B cell (primary cell): ENCODE measurements around the gene NPR3. TPM values are rescaled to one million over a fixed set of nuclear protein-coding genes. Genes with fewer than 3 reads are reported as not detected.

ENCODE experiments used
- ATAC-seq: fragments of 200-7000 bp; cut with Tn5 transposase; one replicate; pipeline ENCODE4 v1.10.0; 2021; ENCODE audit warnings: low read depth, mild to moderate bottlenecking, moderate number of reproducible peaks, moderate library complexity
- CTCF ChIA-PET: fragments of 350-600 bp; sonication (Branson Sonifier 250); formaldehyde crosslinking; loops from one replicate; lab custom pipeline; 2021; ENCODE audit warnings: antibody characterized with exemption, inconsistent platforms; lab: Charles Lee
- POLR2A ChIA-PET: fragments of 350-600 bp; sonication (Branson Sonifier 250); formaldehyde crosslinking; loops from one replicate; lab custom pipeline; 2021; ENCODE audit warnings: antibody characterized with exemption; lab: Charles Lee
- DNase-seq: peaks from one replicate; pipeline ENCODE4 v3.0.0; 2013
- H2AFZ ChIP-seq: 2 replicates; pipeline ENCODE4 v1.6.1; 2012; ENCODE audit warnings: mild to moderate bottlenecking, low read depth, low read length; ENCODE audit not compliant: insufficient read depth, poor library complexity, severe bottlenecking
- H3K27ac ChIP-seq, 2 donors: 1 replicate in 1 of 2; 2 replicates in 1 of 2; pipeline ENCODE4 v1.5.1; 2012 to 2013; ENCODE audit warnings: low read length in 2 of 2, mild to moderate bottlenecking in 2 of 2, moderate library complexity in 1 of 2
- H3K27me3 ChIP-seq, 4 experiments: fragments of 200-600 bp in 1 of 4; sonication (generic) in 1 of 4; replicated peaks in 1 of 4; 1 replicate in 2 of 4; 2 replicates in 2 of 4; pipeline versions ENCODE4 v1.6.1 to v1.7.0; 2013 to 2016; ENCODE audit warnings: low read length in 3 of 4, mild to moderate bottlenecking in 2 of 4, mixed read lengths in 1 of 4, moderate library complexity in 1 of 4; ENCODE audit not compliant: insufficient read depth in 4 of 4, control insufficient read depth in 3 of 4; ENCODE audit errors: control extremely low read depth in 1 of 4
- H3K36me3 ChIP-seq, 2 experiments: replicated peaks in 1 of 2; 1 replicate in 1 of 2; 2 replicates in 1 of 2; pipeline versions ENCODE4 v1.6.1 to v1.7.1; 2013; ENCODE audit warnings: low read length in 1 of 2; ENCODE audit not compliant: insufficient read depth in 2 of 2, control insufficient read depth in 1 of 2; ENCODE audit errors: control extremely low read depth in 1 of 2, extremely low read depth in 1 of 2
- H3K4me1 ChIP-seq, 2 donors: fragments of 200-600 bp in 1 of 2; sonication (generic) in 1 of 2; 1 replicate in 1 of 2; 2 replicates in 1 of 2; pipeline versions ENCODE4 v1.5.1 to v1.6.1; 2013 to 2017; ENCODE audit warnings: low read length in 2 of 2; ENCODE audit not compliant: control insufficient read depth in 2 of 2, insufficient read depth in 2 of 2
- H3K4me2 ChIP-seq: replicated peaks from 2 replicates; pipeline ENCODE3; 2012; ENCODE audit warnings: mild to moderate bottlenecking, low read depth, low read length; ENCODE audit not compliant: poor library complexity, severe bottlenecking
- H3K4me3 ChIP-seq, 5 experiments: fragments of 200-600 bp in 1 of 5; sonication (generic) in 1 of 5; 1 replicate in 3 of 5; 2 replicates in 2 of 5; pipeline versions ENCODE4 v1.5.1 to v1.7.0; 2011 to 2016; ENCODE audit warnings: low read length in 4 of 5, mild to moderate bottlenecking in 4 of 5, low read depth in 2 of 5, control low read depth in 1 of 5, moderate library complexity in 1 of 5; ENCODE audit not compliant: insufficient read depth in 1 of 5; ENCODE audit errors: control extremely low read depth in 1 of 5, extremely low read depth in 1 of 5
- H3K79me2 ChIP-seq: fragments of 200-600 bp; sonication (generic); one replicate; pipeline ENCODE4 v1.6.0; 2016; ENCODE audit warnings: low read length; ENCODE audit not compliant: control insufficient read depth, insufficient read depth
- H3K9ac ChIP-seq: fragments of 200-600 bp; sonication (generic); 2 replicates; pipeline ENCODE4 v1.6.1; 2017; ENCODE audit warnings: mild to moderate bottlenecking, low read length, moderate library complexity
- H3K9me3 ChIP-seq, 3 donors: one replicate each; pipeline versions ENCODE4 v1.6.1 to v1.7.1; 2013; ENCODE audit warnings: low read length in 2 of 3; ENCODE audit not compliant: control insufficient read depth in 2 of 3, insufficient read depth in 1 of 3; ENCODE audit errors: control extremely low read depth in 1 of 3
- H4K20me1 ChIP-seq: 2 replicates; pipeline ENCODE4 v1.6.0; 2012; ENCODE audit warnings: mild to moderate bottlenecking, low read length; ENCODE audit not compliant: insufficient read depth, control insufficient read depth, poor library complexity, severe bottlenecking
- H3K27ac Mint-ChIP-seq: one replicate; pipeline ENCODE4 v1.8.0; 2021; ENCODE audit warnings: mixed read lengths
- H3K27me3 Mint-ChIP-seq: one replicate; pipeline ENCODE4 v1.8.0; 2021; ENCODE audit warnings: mixed read lengths
- H3K4me1 Mint-ChIP-seq: one replicate; pipeline ENCODE4 v1.8.0; 2021; ENCODE audit warnings: mixed read lengths
- H3K4me3 Mint-ChIP-seq: one replicate; pipeline ENCODE4 v1.8.0; 2021; ENCODE audit warnings: mixed read lengths
- H3K9me3 Mint-ChIP-seq: one replicate; pipeline ENCODE4 v1.8.0; 2022; ENCODE audit warnings: mixed read lengths; ENCODE audit not compliant: insufficient read depth
- EZH2 ChIP-seq: IDR thresholded peaks from 2 replicates; pipeline ENCODE4 v1.6.1; 2012; ENCODE audit warnings: borderline replicate concordance, low read depth, mild to moderate bottlenecking, moderate library complexity, low read length; ENCODE audit not compliant: insufficient read depth, poor library complexity, severe bottlenecking
- WGBS: methylation state at CpG from one replicate; pipeline ENCODE4 v1.1.5; 2013; ENCODE audit warnings: missing lambda C conversion rate; ENCODE audit not compliant: insufficient coverage; 5-methylcytosine and 5-hydroxymethylcytosine counted together
- intact Hi-C: fragments of 100-400 bp; cut with micrococcal nuclease; formaldehyde crosslinking; loops from one replicate; pipeline ENCODE4 v1.10.0; 2022
- polyA plus RNA-seq: library from polyadenylated mRNA; depleted of rRNA; stranded (reverse); fragments of >200 nt; gene quantifications from 2 replicates; pipeline ENCODE4 v1.2.3, GENCODE V29; 2012
- total RNA-seq, 2 donors: library from RNA; stranded (reverse); fragments of 120-200 nt in 1 of 2; gene quantifications; 1 replicate in 1 of 2; 2 replicates in 1 of 2; pipeline versions ENCODE4 v1.2.3 to v1.2.4, GENCODE V29; 2013 to 2022
- TF ChIP-seq, protein P1 (sequence below): fragments of 200-600 bp; IDR thresholded peaks from one replicate; pipeline ENCODE4 v1.8.0; 2022; ENCODE audit warnings: antibody characterized with exemption, mild to moderate bottlenecking

Gene NPR3
- total and polyA plus RNA-seq, 2 donors (not counting 1 experiment from before 2014, with no cell fraction given) = not detected

DNA sequence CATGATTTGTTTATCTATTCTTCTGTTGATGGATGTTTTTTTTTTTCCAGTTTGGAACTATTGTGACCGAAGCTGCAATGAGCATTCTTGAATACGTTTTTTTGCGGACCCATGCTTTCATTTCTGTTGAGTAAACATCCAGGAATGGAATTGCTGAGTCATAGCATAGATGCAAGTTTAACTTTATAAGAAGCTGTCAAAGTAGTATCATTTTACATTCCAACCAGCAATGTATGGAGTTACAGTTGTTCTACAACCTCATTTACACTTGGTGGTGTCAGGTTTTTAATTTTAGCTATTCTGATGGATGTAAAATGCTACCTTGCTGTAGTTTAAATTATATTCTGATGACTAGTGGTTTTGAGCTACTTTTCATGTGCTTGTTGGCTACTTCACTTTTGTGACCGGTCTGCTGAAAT lies 49.0 kb downstream of the NPR3 start:
- no peaks in the 10 kb centered on the region for H3K79me2 ChIP-seq
- no peak for ATAC-seq
- H3K27me3 Mint-ChIP-seq = peaks cover 5% of the 10 kb centered on the region
- intact Hi-C loops = no loop called here
- no peaks in the 10 kb centered on the region for H3K4me1 Mint-ChIP-seq
- no peak overlapping the region for H3K4me3 Mint-ChIP-seq
- peaks cover 0 to 4% (median 0%) of the 10 kb centered on the region in 3 donors for H3K9me3 ChIP-seq
- no peak overlapping the region for H3K4me3 ChIP-seq
- no peak for DNase-seq
- CTCF ChIA-PET = no interaction called here
- no peak overlapping the region for H3K4me2 ChIP-seq
- no CpG with 5 or more reads among the region's 4 CpGs for WGBS
- POLR2A ChIA-PET = no interaction called here
- H3K9ac ChIP-seq = no peak overlapping the region
- no peaks in the 10 kb centered on the region for H3K4me1 ChIP-seq
- peaks cover 2% of the 10 kb centered on the region for H3K9me3 Mint-ChIP-seq
- no peak overlapping the region for H3K27ac ChIP-seq
- no peak overlapping the region for H3K27ac Mint-ChIP-seq
- no peak overlapping the region for H2AFZ ChIP-seq
- H4K20me1 ChIP-seq = no peaks in the 10 kb centered on the region
- TF ChIP-seq EZH2 = no peak
- TF ChIP-seq, protein P1, sequence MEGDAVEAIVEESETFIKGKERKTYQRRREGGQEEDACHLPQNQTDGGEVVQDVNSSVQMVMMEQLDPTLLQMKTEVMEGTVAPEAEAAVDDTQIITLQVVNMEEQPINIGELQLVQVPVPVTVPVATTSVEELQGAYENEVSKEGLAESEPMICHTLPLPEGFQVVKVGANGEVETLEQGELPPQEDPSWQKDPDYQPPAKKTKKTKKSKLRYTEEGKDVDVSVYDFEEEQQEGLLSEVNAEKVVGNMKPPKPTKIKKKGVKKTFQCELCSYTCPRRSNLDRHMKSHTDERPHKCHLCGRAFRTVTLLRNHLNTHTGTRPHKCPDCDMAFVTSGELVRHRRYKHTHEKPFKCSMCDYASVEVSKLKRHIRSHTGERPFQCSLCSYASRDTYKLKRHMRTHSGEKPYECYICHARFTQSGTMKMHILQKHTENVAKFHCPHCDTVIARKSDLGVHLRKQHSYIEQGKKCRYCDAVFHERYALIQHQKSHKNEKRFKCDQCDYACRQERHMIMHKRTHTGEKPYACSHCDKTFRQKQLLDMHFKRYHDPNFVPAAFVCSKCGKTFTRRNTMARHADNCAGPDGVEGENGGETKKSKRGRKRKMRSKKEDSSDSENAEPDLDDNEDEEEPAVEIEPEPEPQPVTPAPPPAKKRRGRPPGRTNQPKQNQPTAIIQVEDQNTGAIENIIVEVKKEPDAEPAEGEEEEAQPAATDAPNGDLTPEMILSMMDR = no peak
- no peaks in the 10 kb centered on the region for H3K27me3 ChIP-seq
- H3K36me3 ChIP-seq = no peaks in the 10 kb centered on the region

DNA sequence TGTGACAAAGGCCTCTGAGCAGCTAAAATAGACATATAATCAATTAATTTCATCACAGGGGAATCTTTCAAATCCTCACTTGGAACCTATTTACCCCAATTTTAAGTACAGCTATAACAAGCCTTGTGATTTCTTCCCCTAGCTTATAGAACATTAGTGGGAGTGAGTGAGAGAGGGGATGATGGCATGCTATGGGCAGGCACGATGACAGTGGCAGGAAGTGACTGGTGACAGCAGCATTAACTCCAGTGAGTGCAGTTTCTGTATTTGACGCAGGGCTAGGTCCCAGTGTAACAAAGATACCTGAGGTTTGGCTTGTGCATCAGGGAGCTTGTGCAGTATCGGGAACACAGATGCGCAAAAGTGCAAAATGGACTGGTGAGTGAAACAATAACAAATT lies 54.1 kb downstream of the NPR3 start:
- Histone ChIP-seq H3K36me3 (no peaks in the 10 kb centered on the region), H3K4me1 (no peaks in the 10 kb centered on the region), H3K4me2 (no peak overlapping the region), H3K79me2 (no peaks in the 10 kb centered on the region), H2AFZ (no peak overlapping the region), H3K4me3 (no peak overlapping the region), H3K27ac (no peak overlapping the region), H3K9me3 (peaks cover 0 to 4% (median 0%) of the 10 kb centered on the region in 3 donors), H4K20me1 (no peaks in the 10 kb centered on the region), H3K9ac (no peak overlapping the region), H3K27me3 (peaks cover 0 to 2% (median 0%) of the 10 kb centered on the region in 4 experiments)
- ATAC-seq (no peak), DNase-seq (no peak)
- Mint-ChIP-seq H3K4me1 (no peaks in the 10 kb centered on the region), H3K27me3 (peaks cover 11% of the 10 kb centered on the region), H3K4me3 (no peak overlapping the region), H3K9me3 (no peaks in the 10 kb centered on the region), H3K27ac (no peak overlapping the region)
- TF ChIP-seq EZH2 = no peak
- TF ChIP-seq, protein P1 = no peak
- intact Hi-C loops = no loop called here
- ChIA-PET POLR2A (no interaction called here), CTCF (no interaction called here)
- WGBS = 71% methylated on average over 4 of the region's 4 CpGs
